GM12878 (cell line): ENCODE measurements around the gene PGAM2. TPM values are rescaled to one million over a fixed set of nuclear protein-coding genes. Genes with fewer than 3 reads are reported as not detected.
A peak's percentile ranks its signal among the peaks of the same experiment; 100 is the strongest.

Experiments
- ATAC-seq: fragments of 200-7000 bp; cut with Tn5 transposase; 3 replicates; pipeline ENCODE4 v1.9.1; 2020; ENCODE audit warnings: mild to moderate bottlenecking, moderate library complexity
- BruUV-seq: library from RNA; stranded (reverse); fragments of 400-500 nt; replicated peaks from 2 replicates; lab custom pipeline; 2021; lab: Mats Ljungman, UMichigan
- CTCF ChIA-PET: fragments of 300-600 bp; sonication (Branson Sonifier 250); formaldehyde crosslinking; extraction: SDS; loops from one replicate; lab custom pipeline; 2021; ENCODE audit warnings: inconsistent platforms; lab: Yijun Ruan, JAX
- POLR2A ChIA-PET: fragments of 350-600 bp; formaldehyde crosslinking; extraction: SDS; loops from one replicate; lab custom pipeline; 2021; ENCODE audit warnings: inconsistent platforms; lab: Charles Lee
- RAD21 ChIA-PET: fragments of 300-600 bp; sonication (Branson Sonifier 250); formaldehyde crosslinking; loops from one replicate; lab custom pipeline; 2023; ENCODE audit warnings: antibody characterized with exemption; ENCODE audit not compliant: unreplicated experiment; lab: Charles Lee
- SMC1A ChIA-PET: fragments of 300-600 bp; sonication (Branson Sonifier 250); formaldehyde crosslinking; loops from one replicate; lab custom pipeline; 2023; ENCODE audit not compliant: unreplicated experiment, uncharacterized antibody; lab: Charles Lee
- DNase-seq: peaks from one replicate; pipeline ENCODE4 v3.0.0-alpha.2; 2011; ENCODE audit warnings: low read depth, low spot score
- FAIRE-seq: peaks from 3 replicates; lab custom pipeline; 2011; peaks lifted over from hg19 to GRCh38; lab: Jason Lieb, UNC
- H2AFZ ChIP-seq: 2 replicates; pipeline ENCODE4 v1.6.0; 2011; ENCODE audit warnings: low read depth, low read length, control low read depth; ENCODE audit not compliant: control insufficient read depth
- H3K27ac ChIP-seq: 2 replicates; pipeline ENCODE4 v1.5.1; 2011; ENCODE audit warnings: control low read depth; ENCODE audit not compliant: control insufficient read depth, insufficient read depth
- H3K27me3 ChIP-seq, 2 experiments: replicated peaks in 1 of 2; 2 replicates each; pipeline versions ENCODE4 v1.6.0 to v1.6.1; 2011; ENCODE audit warnings: low read length in 1 of 2; ENCODE audit not compliant: control insufficient read depth in 2 of 2, insufficient read depth in 2 of 2
- H3K36me3 ChIP-seq, 2 experiments: 2 replicates each; pipeline ENCODE4 v1.5.1; 2011; ENCODE audit warnings: low read length in 1 of 2; ENCODE audit not compliant: control insufficient read depth in 2 of 2, insufficient read depth in 2 of 2
- H3K4me1 ChIP-seq: 2 replicates; pipeline ENCODE4 v1.6.1; 2011; ENCODE audit warnings: mild to moderate bottlenecking, low read length, moderate library complexity, mixed read lengths; ENCODE audit not compliant: control insufficient read depth, insufficient read depth
- H3K4me2 ChIP-seq: 2 replicates; pipeline ENCODE4 v1.6.0; 2011; ENCODE audit warnings: control low read depth; ENCODE audit not compliant: control insufficient read depth, insufficient read depth
- H3K4me3 ChIP-seq: fragments of 200-600 bp; sonication (generic); 2 replicates; pipeline ENCODE4 v1.5.1; 2016
- H3K79me2 ChIP-seq: 2 replicates; pipeline ENCODE4 v1.6.0; 2011; ENCODE audit warnings: low read length; ENCODE audit not compliant: control insufficient read depth, insufficient read depth
- H3K9ac ChIP-seq: 2 replicates; pipeline ENCODE4 v1.8.0; 2011; ENCODE audit warnings: low read length, control low read depth, mixed read lengths; ENCODE audit not compliant: control insufficient read depth, insufficient read depth
- H3K9me3 ChIP-seq: replicated peaks from 3 replicates; pipeline ENCODE4 v1.5.1; 2011; ENCODE audit warnings: mild to moderate bottlenecking, low read length; ENCODE audit not compliant: control insufficient read depth, insufficient read depth
- H4K20me1 ChIP-seq: 2 replicates; pipeline ENCODE4 v1.6.0; 2011; ENCODE audit not compliant: control insufficient read depth, insufficient read depth
- CREB1 ChIP-seq: IDR thresholded peaks from 2 replicates; pipeline ENCODE4 v1.6.1; 2012; ENCODE audit warnings: low read depth, mild to moderate bottlenecking, inconsistent platforms
- CREM ChIP-seq: IDR thresholded peaks from 2 replicates; pipeline ENCODE4 v1.6.1; 2014; ENCODE audit warnings: antibody characterized with exemption, low read depth
- DPF2 ChIP-seq: fragments of 450-650 bp; IDR thresholded peaks from 2 replicates; pipeline ENCODE4 v1.6.1; 2017; ENCODE audit warnings: mild to moderate bottlenecking
- JUNB ChIP-seq: IDR thresholded peaks from 2 replicates; pipeline ENCODE4 v1.6.1; 2016; ENCODE audit warnings: antibody characterized with exemption, mild to moderate bottlenecking
- PKNOX1 ChIP-seq: fragments of 450-650 bp; IDR thresholded peaks from 2 replicates; pipeline ENCODE4 v1.6.1; 2016; ENCODE audit warnings: mild to moderate bottlenecking
- POLR2AphosphoS2 ChIP-seq: IDR thresholded peaks from 2 replicates; pipeline ENCODE4 v1.6.1; 2011; ENCODE audit warnings: low read depth, mild to moderate bottlenecking, low read length, improper control_type of control experiment, moderate library complexity
- POU2F2 ChIP-seq: IDR thresholded peaks from 3 replicates; pipeline ENCODE4 v1.6.1; 2011; ENCODE audit warnings: low read depth, mild to moderate bottlenecking, low read length, borderline replicate concordance
- RFX5 ChIP-seq: IDR thresholded peaks from 2 replicates; pipeline ENCODE4 v1.6.1; 2011; ENCODE audit warnings: low read depth, low read length, improper control_type of control experiment
- SPI1 ChIP-seq: IDR thresholded peaks from 2 replicates; pipeline ENCODE4 v1.6.1; 2011; ENCODE audit warnings: low read depth, mild to moderate bottlenecking, low read length, moderate library complexity, borderline replicate concordance; ENCODE audit not compliant: insufficient read depth
- TCF7 ChIP-seq: IDR thresholded peaks from 2 replicates; pipeline ENCODE4 v1.6.1; 2014; ENCODE audit warnings: antibody characterized with exemption, borderline replicate concordance
- WGBS: methylation state at CpG from one replicate; pipeline ENCODE4 v1.1.6; 2016; ENCODE audit warnings: low lambda C conversion rate; ENCODE audit not compliant: insufficient replicate concordance, insufficient coverage; ENCODE audit errors: missing lambda C conversion rate; 5-methylcytosine and 5-hydroxymethylcytosine counted together
- in situ Hi-C: fragments of 300-500 bp; cut with MboI; formaldehyde crosslinking; loops from 9 replicates; pipeline ENCODE4 v1.14.3; 2018; ENCODE audit warnings: mixed read lengths
- intact Hi-C: fragments of 100-400 bp; cut with micrococcal nuclease; formaldehyde crosslinking; loops from one replicate; pipeline ENCODE4 v1.14.2; 2022; ENCODE audit not compliant: unreplicated experiment
- polyA plus RNA-seq, 11 experiments: library from polyadenylated mRNA; depleted of rRNA in 4 of 11; unstranded in 6 of 11; stranded (reverse) in 5 of 11; fragments of >200 nt; fragmentation: Nextera tagmentation in 4 of 11; fragmentation: Illumina TruSeq in 1 of 11; extraction: Ambion mirVana in 4 of 11; extraction: Trizol in 1 of 11; gene quantifications; 1 replicate in 1 of 11; 2 replicates in 10 of 11; pipeline versions ENCODE4 v1.2.1 to v1.2.3, GENCODE V29; 2011 to 2016; ENCODE audit warnings: inconsistent platforms in 2 of 11, missing spikeins in 2 of 11, low read depth in 1 of 11
- total RNA-seq, 4 experiments: library from RNA; depleted of rRNA in 3 of 4; stranded (reverse); fragments of >200 nt in 3 of 4; fragmentation: Illumina TruSeq in 1 of 4; extraction: Trizol in 1 of 4; gene quantifications; 2 replicates each; pipeline versions ENCODE4 v1.2.1 to v1.2.3, GENCODE V29; 2013 to 2021

Gene PGAM2
- total and polyA plus RNA-seq, 10 of the 15 experiments (the other 5 are each of a cell fraction or from before 2014, with no cell fraction given): not detected

GRCh38 chr7:44073664-44074348 is 8.4 kb upstream of the PGAM2 start:
- ATAC-seq: peak; percentile 70
- Histone ChIP-seq H4K20me1 (no peaks in the 10 kb centered on the region), H3K9ac (no peak overlapping the region), H3K9me3 (no peaks in the 10 kb centered on the region), H3K79me2 (no peaks in the 10 kb centered on the region; the same call in 1 of the 2 replicates), H3K4me3 (no peak overlapping the region), H2AFZ (no peak overlapping the region), H3K4me2 (no peak overlapping the region), H3K27me3 (no peaks in the 10 kb centered on the region), H3K4me1 (peaks cover 4% of the 10 kb centered on the region), H3K36me3 (peaks cover 26 to 37% of the 10 kb centered on the region in 2 experiments), H3K27ac (no peak overlapping the region)
- TF ChIP-seq SPI1 (peak; percentile 47; the same call in 1 of the 2 replicates), POU2F2 (0 out of 3 replicates have a peak, but pooled peaks have one; percentile 10), JUNB (no peak), DPF2 (no peak), CREB1 (peak; percentile 72), RFX5 (no peak), TCF7 (no peak), CREM (0 out of 2 replicates have a peak, but pooled peaks have one; percentile 30), PKNOX1 (peak; percentile 29; the same call in 1 of the 2 replicates), POLR2AphosphoS2 (0 out of 2 replicates have a peak, but pooled peaks have one; percentile 36)
- WGBS: 61% methylated on average over 26 of the region's 26 CpGs
- RAD21 ChIA-PET: no interaction called here
- FAIRE-seq: no peak
- intact Hi-C loops: loop anchor here (2.0 kb wide), 1 partner anchor 123 kb away; no protein-coding TSS in a partner anchor
- DNase-seq: no peak
- POLR2A ChIA-PET: no interaction called here
- CTCF ChIA-PET: no interaction called here
- no TSS peak for BruUV-seq
- in situ Hi-C loops: no loop called here
- SMC1A ChIA-PET: interaction anchor here (0.6 kb wide), 1 partner anchor 355 kb away, joined by 3 read pairs; no protein-coding TSS in a partner anchor
